ENCODE measurements around the gene FABP3.

- TF ChIP-seq GATA2 (IDR thresholded peaks at IDR 0.05; ENCODE audit: low read depth, low read length) (no peak; the same call in 1 of the 2 replicates), GATA3 (IDR thresholded peaks at IDR 0.05; ENCODE audit: low read depth, low read length) (no peak)
Observed at GRCh38 chr1:31376375-31377134, 3.7 kb upstream of the FABP3 start.
